NCI-H2227 (cell line): ENCODE measurements around the gene SUFU.

Experiments used
- DNase-seq: peaks from one replicate; lab custom pipeline; 2025; ENCODE audit not compliant: unreplicated experiment; lab: John Stamatoyannopoulos, UW

SUFU gene

DNA sequence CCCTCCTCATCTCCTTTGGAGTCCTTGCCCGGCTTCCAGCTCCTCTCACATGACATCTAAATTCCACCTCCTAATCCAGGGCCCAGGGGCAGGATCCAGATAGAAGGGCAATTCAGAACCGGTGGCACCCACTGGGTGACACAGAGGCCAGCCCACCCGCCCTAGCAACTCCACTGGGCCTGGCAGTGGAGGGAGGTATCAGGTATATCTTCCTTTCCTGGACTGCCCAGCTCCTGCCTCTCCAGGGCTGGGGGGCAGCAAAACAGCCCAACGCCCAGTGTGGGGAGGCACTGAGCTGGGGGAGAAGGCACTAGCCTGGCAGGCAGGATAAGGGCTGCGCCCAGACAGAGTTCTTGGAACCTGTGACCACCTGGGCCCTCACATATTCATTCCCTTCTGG is 130.1 kb downstream of the SUFU start:
- DNase-seq, result no peak

DNA sequence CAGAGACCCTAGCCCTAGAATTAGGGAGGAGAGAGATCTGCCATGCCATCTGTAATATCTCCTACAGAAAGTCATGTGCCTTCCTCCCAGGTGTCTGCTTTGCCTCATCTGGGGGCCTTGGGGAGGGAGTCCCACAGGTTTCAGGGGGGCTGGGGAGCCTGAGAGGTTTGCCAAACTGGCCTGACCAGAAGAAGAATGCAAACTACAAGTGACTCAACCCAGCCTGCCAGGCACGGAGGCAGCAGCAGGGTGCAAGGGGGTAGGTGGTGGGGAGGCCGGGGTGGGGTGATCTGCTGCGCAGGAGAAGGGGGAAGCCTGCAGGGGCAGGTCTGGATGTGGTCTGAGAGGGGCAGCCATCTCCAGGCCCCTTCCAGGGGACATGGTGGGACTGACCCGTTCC is 130.9 kb downstream of the SUFU start:
- DNase-seq, result no peak

DNA sequence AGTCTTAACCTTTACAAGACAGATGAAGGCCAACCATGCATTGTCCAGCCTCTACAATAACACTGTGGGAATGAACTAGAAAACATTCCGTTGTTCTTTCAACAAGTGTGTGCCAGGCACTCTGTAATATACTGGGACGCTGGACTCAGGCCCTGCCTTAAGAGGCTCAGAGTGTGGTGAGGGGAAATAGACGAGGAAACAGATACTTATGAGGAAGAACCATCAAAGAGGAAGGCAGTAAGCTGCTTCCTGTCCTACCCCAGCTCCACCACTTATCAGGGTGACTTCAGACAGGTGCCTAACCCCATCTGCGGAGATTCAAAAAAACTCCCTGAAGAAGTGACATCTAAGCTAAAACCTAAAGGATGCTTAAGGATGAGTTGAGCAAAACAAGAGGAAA is 131.6 kb downstream of the SUFU start:
- no peak for DNase-seq

DNA sequence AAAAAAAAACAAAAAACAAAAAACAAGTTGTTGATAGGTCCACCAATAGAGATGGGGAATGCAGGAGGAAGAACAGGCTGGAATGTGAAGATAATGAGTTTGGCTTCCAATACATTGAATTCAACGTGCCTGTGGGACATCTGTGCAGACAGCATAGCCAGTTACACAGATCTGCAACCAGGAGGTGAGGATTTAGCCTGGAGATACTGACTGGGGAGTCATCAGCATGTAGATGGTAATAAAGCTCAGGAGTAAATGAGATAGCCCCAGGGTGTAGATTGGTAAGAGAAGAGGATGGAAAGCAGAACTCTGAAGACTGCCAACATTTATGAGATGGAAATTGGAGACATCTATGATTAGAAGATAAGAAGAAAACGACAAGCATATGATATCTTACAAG is 135.8 kb downstream of the SUFU start:
- DNase-seq, result no peak

DNA sequence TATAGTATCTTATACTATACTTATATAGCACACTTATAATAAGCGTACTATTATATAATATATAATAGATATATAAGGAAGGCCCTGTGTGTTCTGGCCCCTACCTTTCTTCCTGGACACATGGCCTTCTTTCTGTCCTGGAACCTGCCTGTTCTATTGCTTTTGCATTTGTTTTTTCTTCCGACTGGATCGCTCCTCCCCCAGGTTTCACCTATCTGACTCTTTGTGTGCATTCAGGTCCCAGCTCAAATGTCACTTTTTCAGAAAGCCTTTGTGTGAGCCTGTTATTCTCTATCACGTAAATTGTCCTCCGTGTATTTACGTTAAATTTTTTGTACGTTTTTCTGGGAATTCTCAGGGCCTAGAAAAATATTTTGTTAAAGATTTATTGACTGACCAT is 137.6 kb downstream of the SUFU start:
- DNase-seq, result peak; percentile 41

DNA sequence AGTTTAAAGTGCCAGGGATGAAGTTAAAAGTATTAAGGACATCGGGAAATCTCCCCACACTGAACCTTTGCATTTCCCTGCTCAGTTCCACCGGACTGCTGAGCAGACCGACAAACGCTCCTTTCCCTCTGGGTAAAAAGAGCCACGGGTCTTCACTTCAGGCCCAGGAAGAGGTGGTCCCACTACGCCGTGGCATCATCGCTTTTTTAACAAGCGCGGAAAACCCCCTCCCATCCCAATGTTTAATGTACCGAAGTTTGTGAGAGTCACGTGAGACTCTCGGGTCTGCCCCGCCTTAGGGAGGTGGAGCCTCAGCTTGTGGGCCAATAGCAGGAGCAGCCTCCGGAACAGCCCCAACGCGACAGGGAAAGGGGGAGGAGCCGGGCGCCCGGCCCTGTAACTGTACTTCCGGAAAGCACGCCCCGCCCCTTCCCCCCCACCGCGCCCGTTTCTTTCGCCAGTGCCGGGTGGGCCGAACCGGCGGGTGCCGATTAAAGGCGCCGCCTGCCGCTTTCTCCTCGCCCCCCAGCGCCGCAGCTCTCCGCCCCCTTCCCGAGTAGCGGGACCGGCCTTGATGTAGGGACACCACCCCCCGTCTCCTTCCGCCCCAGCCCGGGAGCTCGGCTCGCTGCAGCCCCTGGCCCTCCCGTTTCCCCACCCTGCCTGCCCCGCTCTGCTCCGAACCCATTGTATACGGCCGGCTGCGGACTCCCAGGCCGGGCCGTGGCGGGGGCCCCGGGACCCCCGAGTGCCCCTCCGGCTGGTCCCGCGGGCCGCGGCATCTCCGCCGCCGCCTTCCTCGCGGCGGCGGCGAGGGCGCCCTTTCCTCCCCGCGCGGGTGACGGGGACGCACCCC is 138.3 kb downstream of the SUFU start:
- DNase-seq, result peak; percentile 96

DNA sequence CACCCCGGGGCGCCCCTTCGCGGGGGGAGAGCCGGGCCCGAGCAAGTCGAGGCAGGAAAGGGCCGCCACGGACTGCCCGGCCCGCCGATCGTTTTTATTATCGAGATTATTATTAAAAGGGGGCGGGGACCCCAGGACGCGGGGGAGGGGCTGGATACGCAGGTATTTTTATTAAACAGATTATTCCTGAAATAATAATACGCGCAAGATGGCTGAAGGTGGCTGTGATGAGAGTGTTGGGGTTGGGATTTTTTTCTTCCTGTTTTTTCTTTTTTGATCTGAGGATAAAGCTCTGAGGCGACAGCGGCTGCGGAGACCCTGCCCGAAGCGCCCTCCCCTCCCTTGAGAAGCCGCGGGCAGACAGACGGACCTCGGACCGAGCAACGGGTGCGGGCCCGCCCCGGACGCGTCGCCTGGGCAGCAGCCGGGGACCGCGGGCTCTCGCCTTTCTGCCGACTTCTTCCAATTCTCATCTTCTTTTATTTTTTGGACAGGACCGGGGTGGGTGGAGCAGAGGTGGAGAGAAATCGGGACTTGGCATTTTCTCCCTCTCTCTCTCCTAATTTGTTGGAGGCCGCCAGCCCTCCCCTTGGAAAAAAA is 139.1 kb downstream of the SUFU start:
- DNase-seq, result peak; percentile 70

DNA sequence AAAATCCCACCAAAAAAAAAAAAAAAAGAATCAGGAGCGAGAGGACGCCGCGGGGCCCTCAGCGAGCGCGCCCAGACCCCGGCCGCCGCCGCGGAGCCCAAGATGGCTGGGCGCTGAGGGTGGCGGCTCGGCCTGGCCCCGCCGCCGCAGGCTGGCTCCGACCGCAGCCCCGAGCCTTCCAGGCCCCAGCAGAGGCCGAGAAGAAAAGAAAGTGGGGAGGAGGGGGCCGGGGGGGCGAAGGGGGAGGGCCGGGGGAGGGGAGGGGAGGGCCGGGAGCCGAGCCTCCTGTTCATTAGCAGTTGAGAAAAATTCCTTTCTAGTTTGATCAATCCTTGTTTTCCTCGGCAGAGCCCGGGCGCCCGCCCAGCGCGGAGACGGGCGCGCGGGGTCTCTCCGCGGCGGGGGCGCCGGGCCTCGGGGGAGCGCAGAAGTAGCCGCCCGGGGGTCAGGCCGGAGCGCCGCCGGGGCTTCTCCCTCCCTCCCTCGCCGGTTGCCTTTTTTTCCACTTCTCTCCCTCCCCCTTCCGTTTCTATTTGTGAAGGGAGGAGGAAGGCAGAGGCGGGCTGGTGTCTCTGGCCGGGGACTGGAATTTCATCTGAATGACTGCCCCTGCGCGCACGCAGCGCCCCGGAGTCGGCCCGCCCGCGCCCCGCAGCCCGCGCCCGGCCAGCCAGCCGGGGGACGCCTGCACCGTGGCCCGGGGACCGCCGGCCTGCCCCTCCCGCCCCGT is 139.7 kb downstream of the SUFU start:
- DNase-seq, result peak; percentile 72

DNA sequence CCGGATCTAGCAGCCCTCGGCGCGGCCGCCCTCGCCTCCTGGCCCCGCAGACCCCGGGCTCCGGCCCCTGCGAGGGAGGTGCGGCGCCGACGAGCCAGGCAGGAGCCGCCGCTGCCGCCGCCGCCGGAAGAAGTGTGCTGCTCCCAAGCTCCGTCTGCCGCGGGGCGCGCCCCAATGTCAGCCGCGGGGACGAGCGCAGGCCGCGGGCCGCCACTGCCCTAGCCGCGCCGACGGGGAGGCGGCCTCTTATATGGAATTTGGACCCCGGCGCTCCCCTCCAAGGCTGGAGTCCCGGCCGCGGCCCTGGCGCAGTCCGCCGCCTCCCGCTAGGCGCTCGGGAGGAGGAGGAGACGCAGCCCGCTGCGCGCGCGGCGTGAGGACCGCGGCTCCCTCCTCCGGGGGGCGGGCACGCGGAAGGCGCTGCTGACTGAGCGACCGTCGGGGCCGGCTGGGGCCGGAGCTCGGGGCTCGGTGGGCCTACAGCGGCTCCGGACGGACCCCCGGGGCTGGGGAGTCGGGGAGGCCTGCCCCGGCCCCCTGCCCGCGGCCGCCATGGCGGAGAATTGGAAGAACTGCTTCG is 140.4 kb downstream of the SUFU start, which contains the start of gene TRIM8:
TRIM8 (plus strand) TSS at position 414 of the 580 bp plus-strand sequence; CDS start at position 553, 139 bp downstream.
- DNase-seq, result peak; percentile 67

DNA sequence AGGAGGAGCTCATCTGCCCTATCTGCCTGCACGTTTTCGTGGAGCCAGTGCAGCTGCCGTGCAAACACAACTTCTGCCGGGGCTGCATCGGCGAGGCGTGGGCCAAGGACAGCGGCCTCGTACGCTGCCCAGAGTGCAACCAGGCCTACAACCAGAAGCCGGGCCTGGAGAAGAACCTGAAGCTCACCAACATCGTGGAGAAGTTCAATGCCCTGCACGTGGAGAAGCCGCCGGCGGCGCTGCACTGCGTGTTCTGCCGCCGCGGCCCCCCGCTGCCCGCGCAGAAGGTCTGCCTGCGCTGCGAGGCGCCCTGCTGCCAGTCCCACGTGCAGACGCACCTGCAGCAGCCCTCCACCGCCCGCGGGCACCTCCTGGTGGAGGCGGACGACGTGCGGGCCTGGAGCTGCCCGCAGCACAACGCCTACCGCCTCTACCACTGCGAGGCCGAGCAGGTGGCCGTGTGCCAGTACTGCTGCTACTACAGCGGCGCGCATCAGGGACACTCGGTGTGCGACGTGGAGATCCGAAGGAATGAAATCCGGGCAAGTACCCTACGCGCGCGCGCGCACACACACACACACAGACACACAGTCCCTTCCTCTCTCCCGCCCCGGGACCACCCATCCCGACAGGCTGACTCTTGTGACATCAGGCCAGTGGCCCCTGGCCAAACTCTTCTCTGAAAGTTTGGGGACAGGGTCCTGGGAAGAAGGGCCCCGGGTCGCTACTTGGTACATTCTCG is 141.0 kb downstream of the SUFU start:
- DNase-seq, result peak; percentile 74

DNA sequence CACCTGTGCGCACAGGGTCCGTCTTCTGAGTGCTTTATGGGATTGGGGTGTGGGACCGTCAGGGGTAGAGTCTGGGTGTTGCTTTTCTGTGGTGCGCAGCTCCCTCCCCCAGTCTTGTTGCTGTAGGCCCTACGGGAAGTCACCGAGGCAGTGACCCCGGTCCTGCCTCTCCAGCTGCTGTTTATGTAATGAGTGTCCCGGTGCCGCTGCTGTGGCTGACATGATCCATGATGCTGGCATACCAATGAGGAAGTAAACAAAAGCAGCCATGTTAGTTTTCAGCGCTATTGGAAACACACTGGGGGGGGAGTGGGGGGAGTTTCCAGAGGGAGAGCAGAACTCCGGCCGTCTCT is 141.6 kb downstream of the SUFU start:
- DNase-seq, result peak; percentile 41

DNA sequence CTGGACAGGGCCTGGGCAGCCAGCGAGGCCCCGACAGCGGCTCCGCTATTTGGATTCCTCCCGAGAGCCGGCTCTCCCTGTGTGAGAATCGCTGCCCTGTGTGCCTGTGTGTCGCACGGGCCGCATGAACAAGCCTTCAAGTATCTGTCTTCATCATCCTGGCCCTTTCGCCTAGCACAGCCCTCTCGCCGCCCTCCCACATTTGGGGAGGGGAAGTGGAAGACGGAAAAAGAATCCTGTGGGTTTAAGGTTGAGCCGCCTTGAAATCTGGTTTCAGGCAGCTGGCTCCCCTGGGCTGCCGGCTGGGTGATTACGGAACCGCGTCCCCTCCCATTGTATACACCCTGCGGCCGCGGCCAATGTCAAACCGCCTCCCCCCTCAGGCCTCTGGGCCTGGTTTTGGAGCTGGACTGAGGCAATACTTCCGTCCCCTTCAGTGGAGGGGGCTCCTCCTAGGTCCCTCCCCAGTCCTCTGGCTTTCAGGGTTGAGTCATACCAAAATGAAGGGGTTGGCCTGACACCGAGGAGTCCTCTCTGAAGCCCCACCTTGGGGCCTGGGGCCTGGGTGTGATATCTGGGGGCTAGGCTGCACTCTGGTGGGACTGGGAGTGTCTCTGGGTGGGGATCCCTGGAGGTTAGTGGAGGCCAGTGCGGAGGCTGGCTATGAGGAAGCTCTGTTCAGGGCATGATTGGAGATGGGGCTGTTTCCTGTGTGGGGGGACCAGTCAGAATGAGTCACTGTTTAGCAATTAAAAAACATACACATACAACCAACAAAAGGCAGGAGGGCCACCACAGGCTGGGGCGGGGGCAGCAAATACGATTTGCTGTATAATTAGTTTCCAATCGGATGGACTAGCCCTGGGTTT is 142.2 kb downstream of the SUFU start:
- no peak for DNase-seq

DNA sequence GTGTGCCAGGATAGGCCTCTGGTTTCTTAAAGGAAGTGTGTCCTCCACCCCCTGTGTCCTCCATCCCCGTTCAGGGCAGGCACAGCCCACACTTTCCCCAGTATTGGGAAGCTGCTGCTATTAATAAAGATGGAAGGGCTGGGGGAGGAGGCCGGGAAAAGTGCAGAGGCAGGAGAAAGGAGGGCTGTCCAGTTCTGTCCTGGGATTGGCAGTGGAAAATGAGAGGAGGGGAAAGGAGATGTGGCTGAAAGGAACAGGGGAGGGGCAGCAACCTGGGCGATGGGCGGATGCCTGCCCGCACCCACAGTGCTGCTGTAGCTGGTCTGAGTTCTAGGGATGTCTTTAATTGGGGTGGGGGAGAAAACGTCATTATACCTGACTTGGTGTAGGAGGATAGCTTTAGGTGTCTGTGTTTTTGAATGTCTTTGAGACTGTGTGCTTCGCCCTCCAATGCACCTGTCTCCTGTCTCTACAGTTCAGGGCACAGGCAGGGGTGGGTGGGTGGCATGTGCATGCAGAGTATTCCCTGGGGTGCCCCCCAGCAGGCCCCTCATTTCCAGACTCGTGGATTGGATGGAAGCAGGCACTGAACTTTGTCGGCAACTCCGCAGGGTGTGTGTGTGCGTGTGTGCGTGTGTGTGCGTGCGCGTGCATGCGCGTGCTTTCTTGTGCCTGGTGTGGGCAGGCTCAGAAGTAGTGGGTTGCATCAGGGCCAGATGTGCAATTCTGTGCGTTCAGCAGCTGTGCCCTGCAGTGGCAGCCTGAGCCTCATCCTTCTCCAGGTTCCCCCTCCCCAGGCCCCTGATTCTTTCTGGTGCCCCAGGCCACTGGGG is 143.1 kb downstream of the SUFU start:
- DNase-seq, result peak; percentile 49

DNA sequence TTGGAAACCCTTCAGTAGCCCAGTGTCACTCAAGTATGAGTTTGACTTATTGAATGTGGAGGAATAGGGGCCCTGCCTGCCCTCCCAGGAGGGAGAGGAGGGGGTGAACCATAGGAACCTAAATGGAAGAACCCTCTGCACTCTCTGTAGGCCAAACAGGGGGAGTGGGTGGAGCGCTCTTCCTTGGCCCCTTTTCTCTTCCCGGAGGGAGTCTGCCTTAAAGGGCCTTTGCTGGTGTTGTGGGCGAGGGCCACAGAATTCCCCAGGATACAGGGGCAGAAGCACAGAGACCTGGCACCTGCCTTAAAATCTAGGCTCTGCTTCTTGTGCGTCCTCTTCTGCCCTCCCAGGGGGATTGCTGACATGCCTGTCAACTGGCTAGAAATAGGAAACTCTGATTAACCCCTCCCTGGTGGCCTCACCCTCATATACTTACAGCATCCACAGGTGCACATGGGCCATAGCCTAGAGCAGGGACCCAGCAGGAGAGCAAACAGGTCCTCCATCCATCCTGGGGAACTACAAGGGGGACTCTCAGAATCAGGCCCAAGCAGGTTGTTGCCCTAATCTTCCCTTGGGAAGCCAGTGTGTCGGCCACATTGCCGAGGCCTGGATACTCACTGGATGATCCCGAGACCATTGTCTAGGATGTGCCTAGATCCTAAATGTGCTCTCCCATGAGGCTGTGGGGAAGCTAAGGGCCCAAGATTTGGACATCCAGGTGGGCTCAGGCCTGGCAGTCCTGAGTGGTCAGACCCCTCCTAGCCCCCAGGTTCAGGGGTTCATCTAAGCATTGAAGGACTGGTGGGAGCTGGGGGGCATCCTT is 143.9 kb downstream of the SUFU start:
- DNase-seq, result no peak

DNA sequence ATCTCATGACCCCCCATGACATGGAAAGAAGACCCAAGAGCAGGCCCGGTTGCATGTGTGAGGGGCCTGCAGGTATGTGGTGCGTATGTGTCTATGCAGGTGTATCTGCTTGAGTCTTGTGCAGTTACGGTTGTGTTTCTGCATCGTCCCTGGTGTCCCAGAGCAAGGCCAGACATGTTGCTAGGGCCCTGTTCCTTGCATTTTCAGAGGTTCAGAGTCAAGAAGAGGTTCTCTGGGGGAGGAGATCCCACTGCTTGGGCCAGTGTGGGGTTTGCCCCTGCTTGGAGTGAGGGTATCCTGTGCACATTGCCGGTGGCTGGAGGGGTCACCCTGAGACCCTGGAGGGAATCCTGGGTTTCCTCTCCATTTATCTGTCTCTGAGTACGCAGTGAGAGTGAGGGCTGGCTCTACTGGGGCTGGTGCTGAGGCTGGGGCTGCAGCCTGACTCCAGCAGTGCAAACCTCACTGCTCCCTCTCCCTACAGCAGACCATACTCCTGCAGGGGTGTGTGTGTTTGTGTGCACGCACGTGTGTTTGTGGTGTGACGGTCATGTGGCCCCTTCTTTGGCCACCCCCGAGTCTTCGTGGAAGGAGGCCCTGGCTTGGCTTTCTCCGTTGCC is 144.6 kb downstream of the SUFU start:
- no peak for DNase-seq

DNA sequence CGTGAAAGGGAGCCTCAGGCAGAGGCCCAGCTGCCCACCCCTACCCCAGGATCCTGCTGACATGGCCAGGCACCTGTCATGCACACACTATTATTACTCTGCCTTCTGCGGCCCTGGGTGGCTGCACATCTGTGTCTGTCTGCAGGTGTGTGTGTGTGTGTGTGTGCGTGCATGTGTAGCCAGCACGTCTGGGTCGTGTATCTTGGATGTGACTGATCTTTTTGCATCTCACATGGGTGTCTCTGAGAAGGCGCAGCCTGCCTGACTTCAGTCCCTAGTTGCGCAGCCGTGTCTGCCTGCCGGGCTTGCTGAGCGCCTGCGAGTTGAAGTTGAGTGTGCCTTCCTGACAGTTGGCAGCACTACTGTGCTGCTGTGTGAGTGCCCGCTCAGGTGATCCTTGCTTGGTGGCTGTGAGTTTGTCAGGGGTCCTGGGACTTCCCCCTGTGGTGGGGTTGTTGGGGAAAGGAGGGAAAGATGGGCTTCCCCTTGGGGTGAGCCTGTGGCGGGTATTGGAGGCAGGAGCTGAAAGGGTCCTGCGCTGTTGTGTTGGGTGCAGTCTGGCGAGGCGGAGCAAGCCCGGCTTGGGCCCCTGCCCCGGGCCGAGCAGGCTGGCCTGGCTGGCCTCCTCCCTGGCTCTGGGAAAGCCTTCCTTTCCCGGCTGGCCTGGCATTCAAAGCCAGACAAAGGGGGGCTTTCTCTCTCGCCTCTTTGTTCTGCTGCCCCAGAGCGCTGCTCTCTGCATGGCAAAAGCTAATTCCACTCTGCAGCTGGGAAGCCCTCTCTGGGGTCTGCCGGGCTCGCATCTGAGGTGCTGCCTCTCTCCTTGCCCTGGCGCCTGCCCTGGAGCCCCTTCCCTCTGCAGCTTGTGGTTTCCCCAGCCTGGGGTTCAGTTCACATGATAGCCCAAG is 145.4 kb downstream of the SUFU start:
- peak; percentile 23 for DNase-seq
